ENCODE measurements around the gene PRKCA.
"Not testable (repeated sequence)": the region's sequence is repeated elsewhere in the genome, so short reads cannot be mapped to it uniquely, and the experiment has no call there.

The PRKCA gene

GRCh38 chr17:66317629-66318028 lies 15.2 kb downstream of the PRKCA start:
- no peak overlapping the region for H3K4me3 ChIP-seq (ENCODE audit: control insufficient read depth, low read depth, low read length)
- DNase-seq (ENCODE audit: low read depth), result no peak
- TF ChIP-seq CTCF (conservative IDR thresholded peaks at IDR 0.05; ENCODE audit: control insufficient read depth, insufficient read depth, low read depth, low read length), result no peak

- H3K4me3 ChIP-seq (ENCODE audit: control insufficient read depth, low read depth, low read length), result no peak overlapping the region
- TF ChIP-seq CTCF (conservative IDR thresholded peaks at IDR 0.05; ENCODE audit: control insufficient read depth, insufficient read depth, low read depth, low read length), result no peak
- no peak for DNase-seq (ENCODE audit: low read depth)
Measured at GRCh38 chr17:66319226-66319625, 16.8 kb downstream of the PRKCA start.

GRCh38 chr17:66322764-66323163 lies 20.4 kb downstream of the PRKCA start:
- no peak overlapping the region for H3K4me3 ChIP-seq (ENCODE audit: control insufficient read depth, low read depth, low read length)
- DNase-seq (ENCODE audit: low read depth), result no peak
- TF ChIP-seq CTCF (conservative IDR thresholded peaks at IDR 0.05; ENCODE audit: control insufficient read depth, insufficient read depth, low read depth, low read length), result no peak

GRCh38 chr17:66324381-66325004 lies 22.1 kb downstream of the PRKCA start:
- DNase-seq (ENCODE audit: low read depth), result not testable (repeated sequence)

GRCh38 chr17:66326476-66327047 lies 24.1 kb downstream of the PRKCA start:
- no peak for TF ChIP-seq CTCF (conservative IDR thresholded peaks at IDR 0.05; ENCODE audit: control insufficient read depth, insufficient read depth, low read depth, low read length)
- H3K4me3 ChIP-seq (ENCODE audit: control insufficient read depth, low read depth, low read length), result no peak overlapping the region
- DNase-seq (ENCODE audit: low read depth), result no peak

More at GRCh38 chr17:66324381-66325004, 22.1 kb downstream of the PRKCA start:
- H3K4me3 ChIP-seq (ENCODE audit: control insufficient read depth, low read depth, low read length), result not testable (repeated sequence)

- no peak for TF ChIP-seq CTCF (conservative IDR thresholded peaks at IDR 0.05; ENCODE audit: control insufficient read depth, insufficient read depth, low read depth, low read length)
- H3K4me3 ChIP-seq (ENCODE audit: control insufficient read depth, low read depth, low read length), result no peak overlapping the region
- peak; percentile 40 for DNase-seq (ENCODE audit: low read depth)
Measured at GRCh38 chr17:66330646-66331037, 28.2 kb downstream of the PRKCA start.

GRCh38 chr17:66331038-66331816 lies 28.8 kb downstream of the PRKCA start:
- TF ChIP-seq CTCF (conservative IDR thresholded peaks at IDR 0.05; ENCODE audit: control insufficient read depth, insufficient read depth, low read depth, low read length), result no peak
- no peak overlapping the region for H3K4me3 ChIP-seq (ENCODE audit: control insufficient read depth, low read depth, low read length)
- no peak for DNase-seq (ENCODE audit: low read depth)
